ENCODE results near the gene DHX57. TPM values are rescaled to one million over a fixed set of nuclear protein-coding genes. Genes with fewer than 3 reads are reported as not detected.

The DHX57 gene
- total and polyA plus RNA-seq, 2 experiments from 2014 or later: 13.3 to 32.9 TPM

- no peak for TF ChIP-seq ZNF462 (CRISPR knock-in tag; IDR thresholded peaks at IDR 0.05)
Observed at GRCh38 chr2:38818565-38818964, 57.2 kb downstream of the DHX57 start (continued).

- Histone ChIP-seq H3K4me2 (no peak overlapping the region), H3K27me3 (ENCODE audit: insufficient read depth) (no peaks in the 10 kb centered on the region), H3K79me2 (replicated peaks; ENCODE audit: insufficient read depth) (no peaks in the 10 kb centered on the region), H3F3A (replicated peaks; ENCODE audit: low read depth) (no peaks in the 10 kb centered on the region), H3K27ac (ENCODE audit: low read depth) (peak overlapping the region; percentile 46), H3K4me3 (no peak overlapping the region), H3K9me2 (ENCODE audit: insufficient read depth) (no peaks in the 10 kb centered on the region), H2AFZ (no peak overlapping the region), H3K36me3 (ENCODE audit: insufficient read depth) (peaks cover 18% of the 10 kb centered on the region), H4K20me1 (replicated peaks; ENCODE audit: insufficient read depth) (no peaks in the 10 kb centered on the region), H3K4me1 (ENCODE audit: insufficient read depth) (no peaks in the 10 kb centered on the region)
- no peak for DNase-seq (ENCODE audit: low spot score)
- ATAC-seq: no peak
- Mint-ChIP-seq H3K27me3 (ENCODE audit: insufficient read depth, low read depth, poor library complexity) (peaks cover 5% of the 10 kb centered on the region), H3K36me3 (ENCODE audit: low read depth) (peaks cover 40% of the 10 kb centered on the region), H3K4me1 (no peaks in the 10 kb centered on the region), H3K9me3 (no peaks in the 10 kb centered on the region), H3K4me3 (no peak overlapping the region), H3K27ac (no peak overlapping the region)
- TF ChIP-seq STAT1 (IDR thresholded peaks at IDR 0.05; ENCODE audit: unreplicated experiment) (no peak), ETS1 (IDR thresholded peaks at IDR 0.05) (no peak), CTCF (conservative IDR thresholded peaks at IDR 0.05; ENCODE audit: low read depth in 2 of 2) (no peak), ZNF114 (CRISPR knock-in tag; IDR thresholded peaks at IDR 0.05) (no peak), EZH2phosphoT487 (IDR thresholded peaks at IDR 0.05; ENCODE audit: unreplicated experiment) (no peak), ZNF462 (CRISPR knock-in tag; IDR thresholded peaks at IDR 0.05) (no peak), POLR2AphosphoS5 (IDR thresholded peaks at IDR 0.05; ENCODE audit: low read depth) (no peak)
Observed at GRCh38 chr2:38815936-38816335, 59.8 kb downstream of the DHX57 start.

Data from GM23338 (cell line).